Neural crest cell (in vitro differentiated cells): ENCODE measurements around the gene ITGAL. TPM values are rescaled to one million over a fixed set of nuclear protein-coding genes. Genes with fewer than 3 reads are reported as not detected.

ENCODE experiments used
- DNase-seq: peaks from one replicate; pipeline ENCODE4 v3.0.0; 2021; ENCODE audit warnings: low read depth, mixed read lengths, low spot score
- H3K27ac Mint-ChIP-seq: one replicate; pipeline ENCODE4 v1.8.0; 2021; ENCODE audit warnings: mild to moderate bottlenecking, mixed read lengths; ENCODE audit not compliant: unreplicated experiment
- H3K27me3 Mint-ChIP-seq: 2 replicates; pipeline ENCODE4 v1.8.0; 2021; ENCODE audit warnings: low read depth, mild to moderate bottlenecking, mixed read lengths
- H3K36me3 Mint-ChIP-seq: 2 replicates; pipeline ENCODE4 v1.8.0; 2021; ENCODE audit warnings: low read depth, mild to moderate bottlenecking, mixed read lengths
- H3K4me1 Mint-ChIP-seq: 2 replicates; pipeline ENCODE4 v1.8.0; 2021; ENCODE audit warnings: mixed read lengths
- H3K4me3 Mint-ChIP-seq: one replicate; pipeline ENCODE4 v1.8.0; 2021; ENCODE audit warnings: mild to moderate bottlenecking, mixed read lengths
- H3K9me3 Mint-ChIP-seq: 2 replicates; pipeline ENCODE4 v1.8.0; 2021; ENCODE audit warnings: mixed read lengths
- CTCF ChIP-seq: fragments of 200-600 bp; sonication (generic); conservative IDR thresholded peaks from 2 replicates; pipeline ENCODE4 v1.5.0; 2021; ENCODE audit warnings: antibody characterized with exemption, mild to moderate bottlenecking
- total RNA-seq: library from RNA; stranded (reverse); gene quantifications from 2 replicates; pipeline ENCODE4 v1.2.1, GENCODE V29; 2021

ITGAL gene
- total RNA-seq, 1 donor from 2014 or later = not detected

- no peak for TF ChIP-seq CTCF
- H3K27ac Mint-ChIP-seq = no peak overlapping the region
- DNase-seq = no peak
- no peaks in the 10 kb centered on the region for H3K4me1 Mint-ChIP-seq
- H3K4me3 Mint-ChIP-seq = no peak overlapping the region
- H3K9me3 Mint-ChIP-seq = no peaks in the 10 kb centered on the region
- no peaks in the 10 kb centered on the region for H3K36me3 Mint-ChIP-seq
- peaks cover 6% of the 10 kb centered on the region for H3K27me3 Mint-ChIP-seq
Observed at GRCh38 chr16:30434852-30435251, 37.7 kb upstream of the ITGAL start.

GRCh38 chr16:30437511-30438046 lies 35.0 kb upstream of the ITGAL start:
- Mint-ChIP-seq H3K27ac (no peak overlapping the region), H3K36me3 (no peaks in the 10 kb centered on the region), H3K9me3 (no peaks in the 10 kb centered on the region), H3K4me1 (no peaks in the 10 kb centered on the region), H3K27me3 (peaks cover 8% of the 10 kb centered on the region), H3K4me3 (no peak overlapping the region)
- TF ChIP-seq CTCF = no peak
- no peak for DNase-seq

DNA sequence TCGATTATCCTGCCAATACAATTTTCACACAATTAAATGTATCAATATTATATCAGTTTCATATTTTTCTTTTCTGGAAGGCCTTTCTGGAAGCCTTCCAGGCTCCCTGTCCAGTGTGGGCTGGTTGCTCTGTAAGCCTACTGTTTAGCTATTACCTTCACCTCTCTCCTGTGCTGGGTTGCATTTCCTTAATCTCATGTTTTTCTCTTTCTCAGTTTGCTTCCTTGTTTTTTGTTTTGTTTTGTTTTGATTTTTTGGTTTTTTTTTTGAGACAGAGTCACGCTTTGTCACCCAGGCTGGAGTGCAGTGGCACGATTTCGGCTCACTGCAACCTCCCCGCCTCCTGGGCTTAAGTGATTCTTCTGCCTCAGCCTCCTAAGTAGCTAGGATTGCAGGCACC lies 33.7 kb upstream of the ITGAL start:
- no peak for TF ChIP-seq CTCF
- no peak for DNase-seq
- H3K4me1 Mint-ChIP-seq = peaks cover 9% of the 10 kb centered on the region
- peaks cover 8% of the 10 kb centered on the region for H3K27me3 Mint-ChIP-seq
- H3K4me3 Mint-ChIP-seq = no peak overlapping the region
- no peaks in the 10 kb centered on the region for H3K9me3 Mint-ChIP-seq
- H3K36me3 Mint-ChIP-seq = peaks cover 8% of the 10 kb centered on the region
- H3K27ac Mint-ChIP-seq = no peak overlapping the region

DNA sequence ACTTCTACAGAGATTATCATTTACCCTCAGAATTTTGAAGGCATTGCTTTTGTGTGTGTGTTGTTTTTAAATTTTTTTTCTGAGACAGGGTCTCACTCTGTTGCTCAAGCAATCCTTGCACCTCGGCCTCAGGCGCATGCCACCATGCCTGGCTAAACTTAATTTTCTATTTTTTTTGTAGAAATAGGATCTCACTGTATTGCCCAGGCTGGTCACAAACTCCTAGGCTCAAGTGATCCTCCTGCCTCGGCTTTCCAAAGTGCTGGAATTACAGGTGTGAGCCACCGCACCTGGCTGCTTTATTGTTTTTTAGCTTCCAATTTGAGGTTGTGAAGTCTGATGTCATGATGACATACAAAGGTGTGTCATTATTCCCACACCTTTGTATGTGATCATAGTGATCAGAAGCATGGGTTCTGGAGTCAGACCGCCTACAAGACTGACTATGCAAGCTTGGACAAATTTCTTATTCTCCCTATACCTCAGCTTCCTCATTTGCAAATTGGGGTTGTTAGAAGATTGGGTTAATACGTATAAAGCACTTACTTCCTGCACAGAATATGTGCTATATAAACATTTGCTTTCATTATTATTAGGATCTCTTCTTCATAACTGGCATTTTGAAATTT lies 32.7 kb upstream of the ITGAL start:
- H3K27me3 Mint-ChIP-seq = peaks cover 5% of the 10 kb centered on the region
- no peak for DNase-seq
- peaks cover 13% of the 10 kb centered on the region for H3K36me3 Mint-ChIP-seq
- H3K27ac Mint-ChIP-seq = no peak overlapping the region
- H3K9me3 Mint-ChIP-seq = no peaks in the 10 kb centered on the region
- H3K4me1 Mint-ChIP-seq = peaks cover 18% of the 10 kb centered on the region
- no peak for TF ChIP-seq CTCF
- H3K4me3 Mint-ChIP-seq = no peak overlapping the region

- Mint-ChIP-seq H3K4me1 (peaks cover 31% of the 10 kb centered on the region), H3K36me3 (peaks cover 15% of the 10 kb centered on the region), H3K27me3 (peaks cover 2% of the 10 kb centered on the region), H3K9me3 (no peaks in the 10 kb centered on the region), H3K4me3 (peak overlapping the region; percentile 94), H3K27ac (no peak overlapping the region)
- no peak for TF ChIP-seq CTCF
- DNase-seq = no peak
Observed at GRCh38 chr16:30443631-30444030, 28.9 kb upstream of the ITGAL start.
